ENCODE data around the gene ZNF786. TPM values are rescaled to one million over a fixed set of nuclear protein-coding genes. Genes with fewer than 3 reads are reported as not detected.
A peak's percentile ranks its signal among the peaks of the same experiment; 100 is the strongest.

The ZNF786 gene
- total and polyA plus RNA-seq, 9 of the 15 experiments (the other 6 are each of a cell fraction or from before 2014, with no cell fraction given) = 0.31 to 5.4 (median 3.0) TPM

DNA sequence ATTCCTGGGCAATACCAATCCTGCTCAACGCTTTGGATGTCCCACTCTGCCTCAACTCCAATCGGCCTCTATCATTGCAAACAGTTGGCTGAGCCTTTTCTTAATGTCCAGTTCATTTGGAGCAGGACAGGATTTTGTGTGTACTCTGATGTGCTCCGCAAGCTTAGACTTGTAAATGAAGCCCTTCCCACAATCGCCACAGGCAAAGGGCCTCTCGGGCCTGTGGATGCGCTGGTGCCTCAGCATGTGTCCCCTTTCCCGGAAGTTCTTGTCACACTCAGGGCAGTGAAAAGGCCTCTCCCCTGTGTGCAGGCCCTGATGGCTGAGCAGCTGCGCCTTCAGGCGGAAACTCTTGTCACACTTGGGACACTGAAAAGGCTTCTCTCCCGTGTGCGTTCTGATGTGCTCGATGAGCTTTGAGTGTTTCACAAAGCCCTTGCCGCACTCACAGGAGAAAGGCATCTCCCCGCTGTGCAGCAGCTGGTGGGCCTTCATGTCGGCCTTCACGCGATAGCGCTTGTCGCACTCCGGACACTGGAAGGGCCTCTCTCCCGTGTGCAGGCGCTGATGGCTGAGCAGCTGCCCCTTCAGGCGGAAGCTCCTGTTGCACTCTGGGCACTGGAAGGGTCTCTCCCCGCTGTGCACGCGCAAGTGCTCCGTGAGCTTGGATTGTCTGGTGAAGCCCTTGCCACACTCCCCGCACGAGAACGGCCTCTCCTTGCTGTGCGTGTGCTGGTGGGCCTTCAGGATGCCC is 20.0 kb downstream of the ZNF786 start (continued):
- peak; percentile 27; the same call in 1 of the 2 replicates for TF ChIP-seq POLR2G (IDR thresholded peaks at IDR 0.05; ENCODE audit: low read depth, low read length)
- TF ChIP-seq TEAD4 (IDR thresholded peaks at IDR 0.05; ENCODE audit: low read length) = no peak
- no peak for TF ChIP-seq TEAD4 (CRISPR knock-in tag; IDR thresholded peaks at IDR 0.05; ENCODE audit: borderline replicate concordance)
- no peak for TF ChIP-seq HLTF (IDR thresholded peaks at IDR 0.05)
- no peak for TF ChIP-seq YY1 (IDR thresholded peaks at IDR 0.05; ENCODE audit: borderline replicate concordance in 1 of 3, control insufficient read depth in 1 of 3, extremely low read depth in 1 of 3, insufficient read depth in 3 of 3, insufficient read length in 1 of 3, insufficient replicate concordance in 2 of 3, low read depth in 1 of 3, low read length in 2 of 3)
- no peak for TF ChIP-seq FOXP1 (CRISPR knock-in tag; IDR thresholded peaks at IDR 0.05)
- TF ChIP-seq PCBP2 (IDR thresholded peaks at IDR 0.05; ENCODE audit: low read depth, low read length, poor library complexity, severe bottlenecking) = no peak
- no peak for TF ChIP-seq ELF4 (CRISPR knock-in tag; IDR thresholded peaks at IDR 0.05)
- no peak for TF ChIP-seq KHSRP (IDR thresholded peaks at IDR 0.05)

DNA sequence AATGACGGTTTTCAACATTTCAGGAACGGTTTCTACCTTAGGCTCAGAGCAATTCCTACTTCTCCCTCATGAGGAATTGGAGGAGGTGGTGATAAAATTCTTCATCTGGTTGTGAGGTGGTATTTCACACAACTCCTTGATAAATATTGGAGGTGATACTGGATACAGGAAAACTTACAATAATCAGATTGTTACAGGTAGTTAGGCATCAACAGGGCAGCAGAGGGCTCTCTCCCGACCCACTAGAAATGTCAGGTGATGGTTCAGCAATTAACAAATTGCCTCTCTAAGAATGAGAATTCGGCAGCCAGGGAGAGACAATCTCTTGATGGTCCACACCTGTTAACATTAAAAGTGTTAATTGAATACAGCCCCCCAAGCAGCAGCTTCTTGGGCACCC is 22.6 kb downstream of the ZNF786 start:
- no TSS peak for BruUV-seq (replicated peaks)
- TF ChIP-seq, protein P1, sequence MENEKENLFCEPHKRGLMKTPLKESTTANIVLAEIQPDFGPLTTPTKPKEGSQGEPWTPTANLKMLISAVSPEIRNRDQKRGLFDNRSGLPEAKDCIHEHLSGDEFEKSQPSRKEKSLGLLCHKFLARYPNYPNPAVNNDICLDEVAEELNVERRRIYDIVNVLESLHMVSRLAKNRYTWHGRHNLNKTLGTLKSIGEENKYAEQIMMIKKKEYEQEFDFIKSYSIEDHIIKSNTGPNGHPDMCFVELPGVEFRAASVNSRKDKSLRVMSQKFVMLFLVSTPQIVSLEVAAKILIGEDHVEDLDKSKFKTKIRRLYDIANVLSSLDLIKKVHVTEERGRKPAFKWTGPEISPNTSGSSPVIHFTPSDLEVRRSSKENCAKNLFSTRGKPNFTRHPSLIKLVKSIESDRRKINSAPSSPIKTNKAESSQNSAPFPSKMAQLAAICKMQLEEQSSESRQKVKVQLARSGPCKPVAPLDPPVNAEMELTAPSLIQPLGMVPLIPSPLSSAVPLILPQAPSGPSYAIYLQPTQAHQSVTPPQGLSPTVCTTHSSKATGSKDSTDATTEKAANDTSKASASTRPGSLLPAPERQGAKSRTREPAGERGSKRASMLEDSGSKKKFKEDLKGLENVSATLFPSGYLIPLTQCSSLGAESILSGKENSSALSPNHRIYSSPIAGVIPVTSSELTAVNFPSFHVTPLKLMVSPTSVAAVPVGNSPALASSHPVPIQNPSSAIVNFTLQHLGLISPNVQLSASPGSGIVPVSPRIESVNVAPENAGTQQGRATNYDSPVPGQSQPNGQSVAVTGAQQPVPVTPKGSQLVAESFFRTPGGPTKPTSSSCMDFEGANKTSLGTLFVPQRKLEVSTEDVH (IDR thresholded peaks at IDR 0.05; ENCODE audit: low read depth, partially characterized antibody) = no peak
- TF ChIP-seq, protein P2, sequence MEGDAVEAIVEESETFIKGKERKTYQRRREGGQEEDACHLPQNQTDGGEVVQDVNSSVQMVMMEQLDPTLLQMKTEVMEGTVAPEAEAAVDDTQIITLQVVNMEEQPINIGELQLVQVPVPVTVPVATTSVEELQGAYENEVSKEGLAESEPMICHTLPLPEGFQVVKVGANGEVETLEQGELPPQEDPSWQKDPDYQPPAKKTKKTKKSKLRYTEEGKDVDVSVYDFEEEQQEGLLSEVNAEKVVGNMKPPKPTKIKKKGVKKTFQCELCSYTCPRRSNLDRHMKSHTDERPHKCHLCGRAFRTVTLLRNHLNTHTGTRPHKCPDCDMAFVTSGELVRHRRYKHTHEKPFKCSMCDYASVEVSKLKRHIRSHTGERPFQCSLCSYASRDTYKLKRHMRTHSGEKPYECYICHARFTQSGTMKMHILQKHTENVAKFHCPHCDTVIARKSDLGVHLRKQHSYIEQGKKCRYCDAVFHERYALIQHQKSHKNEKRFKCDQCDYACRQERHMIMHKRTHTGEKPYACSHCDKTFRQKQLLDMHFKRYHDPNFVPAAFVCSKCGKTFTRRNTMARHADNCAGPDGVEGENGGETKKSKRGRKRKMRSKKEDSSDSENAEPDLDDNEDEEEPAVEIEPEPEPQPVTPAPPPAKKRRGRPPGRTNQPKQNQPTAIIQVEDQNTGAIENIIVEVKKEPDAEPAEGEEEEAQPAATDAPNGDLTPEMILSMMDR (IDR thresholded peaks at IDR 0.05 in 2 of 3, conservative IDR thresholded peaks at IDR 0.05 in 1 of 3; ENCODE audit: insufficient read depth in 2 of 3, low read depth in 1 of 3, low read length in 3 of 3) = peak in 2 of 3 experiments; percentile 12 to 31; a peak in 2 of 6 replicates

More for the DNA sequence above, 22.6 kb downstream of the ZNF786 start:
- ATAC-seq (no peak), FAIRE-seq (no peak), DNase-seq (ENCODE audit: extremely low read depth in 1 of 4, low spot score in 3 of 4) (no peak)
- H3K4me3 ChIP-seq = no peak overlapping the region
- 70% methylated on average over 4 of the region's 4 CpGs for WGBS (ENCODE audit: insufficient coverage, low coverage, missing lambda C conversion rate)
- H3K4me2 ChIP-seq (ENCODE audit: insufficient read depth, low read length) = no peak overlapping the region
- no peak overlapping the region for H2AFZ ChIP-seq (ENCODE audit: low read depth, low read length)
- peaks cover 28% of the 10 kb centered on the region; the same call in 2 of the 3 replicates for H3K36me3 ChIP-seq (ENCODE audit: control insufficient read depth, insufficient read depth, low read length)
- no peaks in the 10 kb centered on the region for H4K20me1 ChIP-seq (replicated peaks; ENCODE audit: control insufficient read depth, insufficient read depth, low read length)
- no peaks in the 10 kb centered on the region for H3K9me1 ChIP-seq (ENCODE audit: control insufficient read depth, insufficient read depth, low read length)
- no peak overlapping the region for H3K27ac ChIP-seq (ENCODE audit: extremely low read depth, low read depth, low read length)
- in situ Hi-C loops (cut with MboI) = loop anchor here (5.0 kb wide), 1 partner anchor 66 kb away; no protein-coding TSS in a partner anchor
- POLR2A ChIA-PET = no interaction called here
- H3K79me2 ChIP-seq (ENCODE audit: control insufficient read depth, insufficient read depth, low read length) = no peaks in the 10 kb centered on the region
- CTCF ChIA-PET (ENCODE audit: low intra/inter-chr PET ratio) = no interaction called here
- intact Hi-C loops (cut with micrococcal nuclease) = loop anchor here (2.0 to 5.0 kb wide), 2 partner anchors 23 to 81 kb away; partner anchors contain the start of gene ZNF786
- no peaks in the 10 kb centered on the region for H3K9me3 ChIP-seq (replicated peaks; ENCODE audit: control insufficient read depth, insufficient read depth, low read depth, low read length)
- no peak overlapping the region for H3K9ac ChIP-seq (ENCODE audit: insufficient read depth in 1 of 2, low read depth in 2 of 2, low read length in 2 of 2)
- no peaks in the 10 kb centered on the region for H3K27me3 ChIP-seq (ENCODE audit: control insufficient read depth in 2 of 2, insufficient read depth in 2 of 2, low read length in 2 of 2)
- H3K4me1 ChIP-seq (replicated peaks in 1 of 2; ENCODE audit: control insufficient read depth in 2 of 2, insufficient read depth in 2 of 2, low read length in 2 of 2) = peaks cover 0 to 28% of the 10 kb centered on the region in 2 experiments; a peak in 1 of 5 replicates
